Neural cell (in vitro differentiated cells): Measurements from ENCODE around the gene HCFC1. TPM values are rescaled to one million over a fixed set of nuclear protein-coding genes. Genes with fewer than 3 reads are reported as not detected.
A peak's percentile ranks its signal among the peaks of the same experiment; 100 is the strongest.

Experiments
- H2AFZ ChIP-seq: fragments of 200-600, 300-800 bp; sonication (generic), shearing (Covaris generic); 2 replicates; pipeline ENCODE4 v1.6.0; 2014; ENCODE audit warnings: low read depth, mild to moderate bottlenecking, antibody characterized with exemption, low read length, moderate library complexity
- H3F3A ChIP-seq: fragments of 200-600 bp; shearing (Covaris generic); 2 replicates; pipeline ENCODE4 v1.6.1; 2016; ENCODE audit warnings: mild to moderate bottlenecking, moderate library complexity, mixed read lengths, antibody characterized with exemption, low read length; ENCODE audit not compliant: insufficient read depth, poor library complexity, severe bottlenecking
- H3K27ac ChIP-seq: fragments of 200-600, 300-800 bp; sonication (generic), shearing (Covaris generic); 2 replicates; pipeline ENCODE4 v1.5.1; 2014; ENCODE audit warnings: mild to moderate bottlenecking, low read length, moderate library complexity
- H3K27me3 ChIP-seq: fragments of 300-800, 200-600 bp; sonication (generic), shearing (Covaris generic); 2 replicates; pipeline ENCODE4 v1.6.0; 2014; ENCODE audit warnings: mild to moderate bottlenecking, low read depth, low read length, moderate library complexity; ENCODE audit not compliant: insufficient read depth
- H3K36me3 ChIP-seq: fragments of 300-800, 200-600 bp; sonication (generic), shearing (Covaris generic); 2 replicates; pipeline ENCODE4 v1.5.1; 2014; ENCODE audit warnings: mild to moderate bottlenecking, antibody characterized with exemption, low read length, moderate library complexity; ENCODE audit not compliant: insufficient read depth
- H3K4me2 ChIP-seq: fragments of 300-800, 200-600 bp; sonication (generic), shearing (Covaris generic); 2 replicates; pipeline ENCODE4 v1.6.0; 2014; ENCODE audit warnings: mild to moderate bottlenecking, low read length
- H3K4me3 ChIP-seq: fragments of 300-800, 200-600 bp; sonication (generic), shearing (Covaris generic); 2 replicates; pipeline ENCODE4 v1.5.1; 2014; ENCODE audit warnings: mild to moderate bottlenecking, low read length, moderate library complexity
- H3K79me2 ChIP-seq: fragments of 200-600 bp; shearing (Covaris generic); replicated peaks from 2 replicates; pipeline ENCODE4 v1.6.0; 2014; ENCODE audit warnings: mild to moderate bottlenecking, low read length, moderate library complexity; ENCODE audit not compliant: insufficient read depth
- H3K9ac ChIP-seq: fragments of 300-800, 200-600 bp; sonication (generic), shearing (Covaris generic); 2 replicates; pipeline ENCODE4 v1.6.1; 2016; ENCODE audit warnings: mild to moderate bottlenecking, low read length, mixed read lengths
- H3K9me2 ChIP-seq: fragments of 200-600 bp; shearing (Covaris generic); 2 replicates; pipeline ENCODE4 v1.6.1; 2016; ENCODE audit warnings: mild to moderate bottlenecking, low read length, mixed read lengths; ENCODE audit not compliant: insufficient read depth
- H3K9me3 ChIP-seq: fragments of 200-600, 300-800 bp; sonication (generic), shearing (Covaris generic); 2 replicates; pipeline ENCODE4 v1.6.1; 2016; ENCODE audit warnings: mild to moderate bottlenecking, mixed run types, low read length, moderate library complexity, mixed read lengths
- H4K20me1 ChIP-seq: fragments of 200-600 bp; shearing (Covaris generic); 2 replicates; pipeline ENCODE4 v1.6.1; 2016; ENCODE audit warnings: mild to moderate bottlenecking, mixed run types; ENCODE audit not compliant: insufficient read depth
- CTCF ChIP-seq: fragments of 450-650 bp; IDR thresholded peaks from 2 replicates; pipeline ENCODE4 v1.5.1; 2014; ENCODE audit warnings: antibody characterized with exemption, mild to moderate bottlenecking, moderate library complexity; ENCODE audit not compliant: poor library complexity, severe bottlenecking
- EP300 ChIP-seq: fragments of 450-650 bp; conservative IDR thresholded peaks from 2 replicates; pipeline ENCODE4 v1.6.1; 2014; ENCODE audit warnings: antibody characterized with exemption, mild to moderate bottlenecking, moderate library complexity; ENCODE audit not compliant: poor library complexity, severe bottlenecking
- EZH2 ChIP-seq: fragments of 200-600, 300-800 bp; shearing (Covaris generic), sonication (generic); IDR thresholded peaks from 2 replicates; pipeline ENCODE4 v1.6.1; 2014; ENCODE audit warnings: antibody characterized with exemption, low read length, borderline replicate concordance, mild to moderate bottlenecking; ENCODE audit not compliant: insufficient read depth, poor library complexity, severe bottlenecking
- MXI1 ChIP-seq: fragments of 450-650 bp; conservative IDR thresholded peaks from 2 replicates; pipeline ENCODE4 v1.6.1; 2014; ENCODE audit warnings: antibody characterized with exemption, mild to moderate bottlenecking; ENCODE audit not compliant: poor library complexity, severe bottlenecking
- POLR2AphosphoS5 ChIP-seq: IDR thresholded peaks from 2 replicates; pipeline ENCODE4 v1.6.1; 2012
- RAD21 ChIP-seq: fragments of 450-650 bp; conservative IDR thresholded peaks from 2 replicates; pipeline ENCODE4 v1.6.1; 2014; ENCODE audit warnings: antibody characterized with exemption, mild to moderate bottlenecking, moderate library complexity
- REST ChIP-seq: IDR thresholded peaks from 2 replicates; pipeline ENCODE4 v1.6.1; 2012; ENCODE audit warnings: borderline replicate concordance
- SMC3 ChIP-seq: fragments of 450-650 bp; conservative IDR thresholded peaks from 2 replicates; pipeline ENCODE4 v1.6.1; 2014; ENCODE audit warnings: antibody characterized with exemption, mild to moderate bottlenecking, moderate library complexity; ENCODE audit not compliant: poor library complexity
- TAF1 ChIP-seq: IDR thresholded peaks from 2 replicates; pipeline ENCODE4 v1.6.1; 2012; ENCODE audit warnings: low read depth
- polyA plus RNA-seq: library from polyadenylated mRNA; depleted of rRNA; stranded (reverse); fragments of >200 nt; gene quantifications from 2 replicates; pipeline ENCODE4 v1.2.3, GENCODE V29; 2014

Gene HCFC1
- polyA plus RNA-seq, 1 donor from 2014 or later = 7.3 TPM

GRCh38 chrX:153971124-153971449, 531 bp downstream of the HCFC1 start:
- Histone ChIP-seq H3K27ac (peak overlapping the region; percentile 98), H3K9ac (peak overlapping the region; percentile 98), H3F3A (no peaks in the 10 kb centered on the region), H3K9me3 (no peaks in the 10 kb centered on the region), H3K79me2 (peaks cover 21% of the 10 kb centered on the region), H3K4me3 (peak overlapping the region; percentile 85), H2AFZ (no peak overlapping the region), H3K4me2 (no peak overlapping the region), H3K9me2 (no peaks in the 10 kb centered on the region), H3K27me3 (no peaks in the 10 kb centered on the region), H4K20me1 (no peaks in the 10 kb centered on the region), H3K36me3 (no peaks in the 10 kb centered on the region)
- no peak for TF ChIP-seq REST
- no peak for TF ChIP-seq MXI1
- TF ChIP-seq CTCF = no peak
- TF ChIP-seq EP300 = no peak
- TF ChIP-seq RAD21 = no peak
- TF ChIP-seq SMC3 = no peak
- no peak for TF ChIP-seq EZH2
- TF ChIP-seq TAF1 = no peak
- TF ChIP-seq POLR2AphosphoS5 = no peak

- Histone ChIP-seq H4K20me1 (no peaks in the 10 kb centered on the region), H3K27ac (peak overlapping the region; percentile 98), H3K9me2 (no peaks in the 10 kb centered on the region), H3K4me3 (peak overlapping the region; percentile 85), H3K79me2 (peaks cover 26% of the 10 kb centered on the region), H3K9ac (peak overlapping the region; percentile 98), H3F3A (no peaks in the 10 kb centered on the region), H2AFZ (no peak overlapping the region), H3K4me2 (no peak overlapping the region), H3K36me3 (no peaks in the 10 kb centered on the region), H3K27me3 (no peaks in the 10 kb centered on the region), H3K9me3 (no peaks in the 10 kb centered on the region)
- TF ChIP-seq POLR2AphosphoS5 (peak; percentile 79), MXI1 (peak; percentile 78), CTCF (no peak), SMC3 (no peak)
These were observed 1.1 kb downstream of the HCFC1 start for GRCh38 chrX:153970357-153971123.
